ENCODE data around the gene KCNJ5. TPM values are rescaled to one million over a fixed set of nuclear protein-coding genes. Genes with fewer than 3 reads are reported as not detected.

The KCNJ5 gene
- total RNA-seq, 1 donor from 2014 or later: not detected

GRCh38 chr11:128905345-128906184 lies 14.4 kb downstream of the KCNJ5 start:
- Mint-ChIP-seq H3K36me3 (ENCODE audit: low read depth) (no peaks in the 10 kb centered on the region), H3K27ac (no peak overlapping the region), H3K4me3 (peak overlapping the region; percentile 79), H3K27me3 (peaks cover 48% of the 10 kb centered on the region), H3K4me1 (peaks cover 26% of the 10 kb centered on the region), H3K9me3 (no peaks in the 10 kb centered on the region)
- ChIA-PET POLR2A (interaction anchor here (0.6 to 0.9 kb wide), 3 partner anchors 22 to 769 kb away, joined by 3 read pairs; no protein-coding TSS in a partner anchor), CTCF (interaction anchor here (1.0 to 5.2 kb wide), 4 partner anchors 20 to 749 kb away, joined by 3 to 30 read pairs (median 6); no protein-coding TSS in a partner anchor)
- intact Hi-C loops (cut with micrococcal nuclease): loop anchor here (1.0 to 2.0 kb wide), 4 partner anchors 15 to 747 kb away; no protein-coding TSS in a partner anchor
- DNase-seq (peak; percentile 48), ATAC-seq (ENCODE audit: low read depth) (peak; percentile 56)
- TF ChIP-seq CTCF (IDR thresholded peaks at IDR 0.05): no peak

GRCh38 chr11:128906185-128907050 lies 15.3 kb downstream of the KCNJ5 start:
- TF ChIP-seq CTCF (IDR thresholded peaks at IDR 0.05): no peak
- H3K9me3 Mint-ChIP-seq: no peaks in the 10 kb centered on the region
- no peaks in the 10 kb centered on the region for H3K36me3 Mint-ChIP-seq (ENCODE audit: low read depth)
- H3K27me3 Mint-ChIP-seq: peaks cover 50% of the 10 kb centered on the region
- ChIA-PET POLR2A (interaction anchor here (0.6 to 0.9 kb wide), 2 partner anchors 22 to 770 kb away, joined by 3 read pairs; no protein-coding TSS in a partner anchor), CTCF (interaction anchor here (1.0 to 5.2 kb wide), 4 partner anchors 21 to 750 kb away, joined by 3 to 30 read pairs (median 6); no protein-coding TSS in a partner anchor)
- H3K4me3 Mint-ChIP-seq: peak overlapping the region; percentile 79
- intact Hi-C loops (cut with micrococcal nuclease): loop anchor here (1.0 kb wide), 1 partner anchor 22 kb away; no protein-coding TSS in a partner anchor
- H3K4me1 Mint-ChIP-seq: peaks cover 26% of the 10 kb centered on the region
- DNase-seq: no peak
- no peak for ATAC-seq (ENCODE audit: low read depth)
- no peak overlapping the region for H3K27ac Mint-ChIP-seq

- ChIA-PET POLR2A (no interaction called here), CTCF (interaction anchor here (5.2 kb wide), 1 partner anchor 22 kb away, joined by 30 read pairs; no protein-coding TSS in a partner anchor)
- Mint-ChIP-seq H3K4me3 (no peak overlapping the region), H3K27me3 (peaks cover 52% of the 10 kb centered on the region), H3K27ac (no peak overlapping the region), H3K4me1 (peaks cover 26% of the 10 kb centered on the region), H3K36me3 (ENCODE audit: low read depth) (no peaks in the 10 kb centered on the region), H3K9me3 (no peaks in the 10 kb centered on the region)
- no peak for TF ChIP-seq CTCF (IDR thresholded peaks at IDR 0.05)
- ATAC-seq (ENCODE audit: low read depth) (no peak), DNase-seq (no peak)
- intact Hi-C loops (cut with micrococcal nuclease): no loop called here
Measured at GRCh38 chr11:128907585-128907984, 16.4 kb downstream of the KCNJ5 start.

GRCh38 chr11:128908391-128909246 lies 17.5 kb downstream of the KCNJ5 start:
- H3K27me3 Mint-ChIP-seq: peaks cover 48% of the 10 kb centered on the region
- H3K27ac Mint-ChIP-seq: no peak overlapping the region
- H3K9me3 Mint-ChIP-seq: no peaks in the 10 kb centered on the region
- intact Hi-C loops (cut with micrococcal nuclease): no loop called here
- ATAC-seq (ENCODE audit: low read depth) (no peak), DNase-seq (no peak)
- no peak for TF ChIP-seq CTCF (IDR thresholded peaks at IDR 0.05)
- no peak overlapping the region for H3K4me3 Mint-ChIP-seq
- ChIA-PET CTCF (interaction anchor here (2.1 to 5.2 kb wide), 2 partner anchors 24 to 48 kb away, joined by 5 to 30 read pairs; no protein-coding TSS in a partner anchor), POLR2A (no interaction called here)
- no peaks in the 10 kb centered on the region for H3K36me3 Mint-ChIP-seq (ENCODE audit: low read depth)
- H3K4me1 Mint-ChIP-seq: peaks cover 24% of the 10 kb centered on the region
